Measurements from ENCODE around the gene PEBP1. TPM values are rescaled to one million over a fixed set of nuclear protein-coding genes. Genes with fewer than 3 reads are reported as not detected.

The PEBP1 gene
- total RNA-seq, 1 donor from 2014 or later: 285 TPM

DNA sequence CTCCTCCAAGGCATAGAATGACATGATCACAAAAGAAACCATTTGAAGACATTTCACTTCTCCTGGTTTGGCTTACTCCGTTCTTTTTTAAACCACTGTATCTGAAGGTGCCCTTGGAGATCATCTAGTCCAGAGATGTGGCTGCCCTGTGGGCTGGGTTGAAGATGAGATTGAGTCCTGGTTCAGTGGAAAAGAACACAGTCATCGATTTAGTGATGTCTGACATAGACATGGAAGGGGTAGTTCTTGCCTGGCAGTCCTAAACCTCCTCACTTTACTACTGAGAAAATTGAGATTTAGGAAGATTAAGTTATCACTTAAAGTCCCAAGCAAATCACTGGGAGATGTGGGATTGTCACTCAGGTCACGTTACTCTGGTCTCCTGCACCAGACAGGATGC lies 34.9 kb upstream of the PEBP1 start:
- Mint-ChIP-seq H3K27ac (no peak overlapping the region), H3K27me3 (no peaks in the 10 kb centered on the region), H3K36me3 (no peaks in the 10 kb centered on the region), H3K4me1 (ENCODE audit: unreplicated experiment) (peaks cover 10% of the 10 kb centered on the region), H3K9me3 (no peaks in the 10 kb centered on the region), H3K4me3 (no peak overlapping the region)
- no peak for DNase-seq (ENCODE audit: extremely low spot score, unreplicated experiment)
- TF ChIP-seq, protein P1, sequence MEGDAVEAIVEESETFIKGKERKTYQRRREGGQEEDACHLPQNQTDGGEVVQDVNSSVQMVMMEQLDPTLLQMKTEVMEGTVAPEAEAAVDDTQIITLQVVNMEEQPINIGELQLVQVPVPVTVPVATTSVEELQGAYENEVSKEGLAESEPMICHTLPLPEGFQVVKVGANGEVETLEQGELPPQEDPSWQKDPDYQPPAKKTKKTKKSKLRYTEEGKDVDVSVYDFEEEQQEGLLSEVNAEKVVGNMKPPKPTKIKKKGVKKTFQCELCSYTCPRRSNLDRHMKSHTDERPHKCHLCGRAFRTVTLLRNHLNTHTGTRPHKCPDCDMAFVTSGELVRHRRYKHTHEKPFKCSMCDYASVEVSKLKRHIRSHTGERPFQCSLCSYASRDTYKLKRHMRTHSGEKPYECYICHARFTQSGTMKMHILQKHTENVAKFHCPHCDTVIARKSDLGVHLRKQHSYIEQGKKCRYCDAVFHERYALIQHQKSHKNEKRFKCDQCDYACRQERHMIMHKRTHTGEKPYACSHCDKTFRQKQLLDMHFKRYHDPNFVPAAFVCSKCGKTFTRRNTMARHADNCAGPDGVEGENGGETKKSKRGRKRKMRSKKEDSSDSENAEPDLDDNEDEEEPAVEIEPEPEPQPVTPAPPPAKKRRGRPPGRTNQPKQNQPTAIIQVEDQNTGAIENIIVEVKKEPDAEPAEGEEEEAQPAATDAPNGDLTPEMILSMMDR (conservative IDR thresholded peaks at IDR 0.05): no peak

DNA sequence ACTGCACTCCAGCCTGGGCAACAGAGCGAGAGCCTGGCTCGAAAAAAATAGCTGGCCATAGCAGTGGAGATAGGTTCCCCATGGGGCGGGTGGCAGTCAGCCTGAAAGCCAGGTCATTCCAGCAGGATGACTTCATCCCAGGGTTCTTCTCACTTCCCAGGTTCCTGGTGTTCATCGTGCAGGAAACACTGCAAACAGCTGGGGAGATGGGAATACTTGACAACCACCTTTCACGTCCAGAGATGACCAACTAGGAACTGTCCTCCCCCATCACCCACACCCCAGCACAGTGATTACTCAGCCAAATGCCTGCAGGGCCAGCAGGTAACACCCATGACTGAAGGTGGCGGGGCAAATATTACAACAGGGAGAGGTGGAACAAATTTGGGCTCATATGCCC lies 33.9 kb upstream of the PEBP1 start:
- Mint-ChIP-seq H3K36me3 (no peaks in the 10 kb centered on the region), H3K27ac (peak overlapping the region; percentile 68), H3K4me3 (peak overlapping the region; percentile 97), H3K9me3 (no peaks in the 10 kb centered on the region), H3K4me1 (ENCODE audit: unreplicated experiment) (peaks cover 10% of the 10 kb centered on the region), H3K27me3 (no peaks in the 10 kb centered on the region)
- DNase-seq (ENCODE audit: extremely low spot score, unreplicated experiment): no peak
- TF ChIP-seq, protein P1 (conservative IDR thresholded peaks at IDR 0.05): no peak

GRCh38 chr12:118102609-118103008 lies 33.3 kb upstream of the PEBP1 start:
- Mint-ChIP-seq H3K27ac (peak overlapping the region; percentile 93), H3K4me3 (peak overlapping the region; percentile 97), H3K36me3 (no peaks in the 10 kb centered on the region), H3K27me3 (no peaks in the 10 kb centered on the region), H3K4me1 (ENCODE audit: unreplicated experiment) (peaks cover 10% of the 10 kb centered on the region), H3K9me3 (no peaks in the 10 kb centered on the region)
- no peak for DNase-seq (ENCODE audit: extremely low spot score, unreplicated experiment)
- TF ChIP-seq, protein P1 (conservative IDR thresholded peaks at IDR 0.05): no peak

GRCh38 chr12:118103201-118103600 lies 32.7 kb upstream of the PEBP1 start:
- no peaks in the 10 kb centered on the region for H3K27me3 Mint-ChIP-seq
- H3K9me3 Mint-ChIP-seq: no peaks in the 10 kb centered on the region
- H3K36me3 Mint-ChIP-seq: no peaks in the 10 kb centered on the region
- TF ChIP-seq, protein P1 (conservative IDR thresholded peaks at IDR 0.05): no peak
- no peak for DNase-seq (ENCODE audit: extremely low spot score, unreplicated experiment)
- peaks cover 10% of the 10 kb centered on the region for H3K4me1 Mint-ChIP-seq (ENCODE audit: unreplicated experiment)
- peak overlapping the region; percentile 93 for H3K27ac Mint-ChIP-seq
- H3K4me3 Mint-ChIP-seq: peak overlapping the region; percentile 97

- Mint-ChIP-seq H3K4me1 (ENCODE audit: unreplicated experiment) (peaks cover 5% of the 10 kb centered on the region), H3K4me3 (peak within 1 kb of the TSS; percentile 97), H3K36me3 (no peaks in the 10 kb centered on the region), H3K9me3 (no peaks in the 10 kb centered on the region), H3K27me3 (no peaks in the 10 kb centered on the region), H3K27ac (peak within 1 kb of the TSS; percentile 93)
- peak; percentile 73 for DNase-seq (ENCODE audit: extremely low spot score, unreplicated experiment)
- TF ChIP-seq, protein P1 (conservative IDR thresholded peaks at IDR 0.05): peak; percentile 16
Observed at GRCh38 chr12:118103601-118104382, 32.1 kb upstream of the PEBP1 start, which contains the start of gene VSIG10. Gene VSIG10, minus strand, starts transcription at chr12:118104011. Its CDS starts 340 bp downstream, at chr12:118103671.
